ENCODE measurements around the gene GPR35. TPM values are rescaled to one million over a fixed set of nuclear protein-coding genes. Genes with fewer than 3 reads are reported as not detected.

Gene GPR35
- total RNA-seq, 1 donor from 2014 or later, result 5.4 TPM

GRCh38 chr2:240645801-240646175 is 20.5 kb downstream of the GPR35 start:
- H3K27ac Mint-ChIP-seq, result no peak overlapping the region

GRCh38 chr2:240646176-240646899 is 21.1 kb downstream of the GPR35 start:
- TF ChIP-seq CTCF (IDR thresholded peaks at IDR 0.05; ENCODE audit: unreplicated experiment), result no peak
- no peak overlapping the region for H3K4me3 Mint-ChIP-seq
- peak in 1 of 2 experiments; percentile 28 for DNase-seq (ENCODE audit: low spot score in 2 of 2, unreplicated experiment in 2 of 2)

More at GRCh38 chr2:240645801-240646175, 20.5 kb downstream of the GPR35 start:
- Mint-ChIP-seq H3K9me3 (no peaks in the 10 kb centered on the region), H3K36me3 (no peaks in the 10 kb centered on the region), H3K27me3 (ENCODE audit: low read depth) (peaks cover 68% of the 10 kb centered on the region), H3K4me3 (no peak overlapping the region), H3K4me1 (no peaks in the 10 kb centered on the region)
- peak in 1 of 2 experiments; percentile 29 for DNase-seq (ENCODE audit: low spot score in 2 of 2, unreplicated experiment in 2 of 2)
- no peak for TF ChIP-seq CTCF (IDR thresholded peaks at IDR 0.05; ENCODE audit: unreplicated experiment)

GRCh38 chr2:240646900-240647502 is 21.7 kb downstream of the GPR35 start:
- Mint-ChIP-seq H3K9me3 (no peaks in the 10 kb centered on the region), H3K36me3 (no peaks in the 10 kb centered on the region), H3K4me1 (no peaks in the 10 kb centered on the region), H3K27me3 (ENCODE audit: low read depth) (peaks cover 74% of the 10 kb centered on the region), H3K27ac (no peak overlapping the region), H3K4me3 (no peak overlapping the region)
- TF ChIP-seq CTCF (IDR thresholded peaks at IDR 0.05; ENCODE audit: unreplicated experiment), result no peak
- peak in 1 of 2 experiments; percentile 30 for DNase-seq (ENCODE audit: low spot score in 2 of 2, unreplicated experiment in 2 of 2)

More at GRCh38 chr2:240646176-240646899, 21.1 kb downstream of the GPR35 start:
- no peaks in the 10 kb centered on the region for H3K36me3 Mint-ChIP-seq
- H3K4me1 Mint-ChIP-seq, result no peaks in the 10 kb centered on the region
- H3K27me3 Mint-ChIP-seq (ENCODE audit: low read depth), result peaks cover 70% of the 10 kb centered on the region
- no peaks in the 10 kb centered on the region for H3K9me3 Mint-ChIP-seq
- H3K27ac Mint-ChIP-seq, result no peak overlapping the region

GRCh38 chr2:240647503-240648154 is 22.3 kb downstream of the GPR35 start:
- no peaks in the 10 kb centered on the region for H3K9me3 Mint-ChIP-seq
- H3K4me3 Mint-ChIP-seq, result no peak overlapping the region
- peak in 1 of 2 experiments; percentile 14 for DNase-seq (ENCODE audit: low spot score in 2 of 2, unreplicated experiment in 2 of 2)
- no peak overlapping the region for H3K27ac Mint-ChIP-seq
- H3K27me3 Mint-ChIP-seq (ENCODE audit: low read depth), result peaks cover 77% of the 10 kb centered on the region
- H3K4me1 Mint-ChIP-seq, result no peaks in the 10 kb centered on the region
- no peaks in the 10 kb centered on the region for H3K36me3 Mint-ChIP-seq
- TF ChIP-seq CTCF (IDR thresholded peaks at IDR 0.05; ENCODE audit: unreplicated experiment), result no peak

GRCh38 chr2:240648155-240648649 is 22.9 kb downstream of the GPR35 start:
- Mint-ChIP-seq H3K27me3 (ENCODE audit: low read depth) (peaks cover 79% of the 10 kb centered on the region), H3K9me3 (no peaks in the 10 kb centered on the region), H3K36me3 (no peaks in the 10 kb centered on the region), H3K4me3 (no peak overlapping the region), H3K27ac (no peak overlapping the region), H3K4me1 (no peaks in the 10 kb centered on the region)
- no peak for TF ChIP-seq CTCF (IDR thresholded peaks at IDR 0.05; ENCODE audit: unreplicated experiment)
- peak in 1 of 2 experiments; percentile 35 for DNase-seq (ENCODE audit: low spot score in 2 of 2, unreplicated experiment in 2 of 2)

Data from mesothelial cell of epicardium (in vitro differentiated cells).